Measurements from ENCODE around the gene CBLN2. TPM values are rescaled to one million over a fixed set of nuclear protein-coding genes. Genes with fewer than 3 reads are reported as not detected.

CBLN2 gene
- total and polyA plus RNA-seq, 2 experiments from 2014 or later, result not detected

DNA sequence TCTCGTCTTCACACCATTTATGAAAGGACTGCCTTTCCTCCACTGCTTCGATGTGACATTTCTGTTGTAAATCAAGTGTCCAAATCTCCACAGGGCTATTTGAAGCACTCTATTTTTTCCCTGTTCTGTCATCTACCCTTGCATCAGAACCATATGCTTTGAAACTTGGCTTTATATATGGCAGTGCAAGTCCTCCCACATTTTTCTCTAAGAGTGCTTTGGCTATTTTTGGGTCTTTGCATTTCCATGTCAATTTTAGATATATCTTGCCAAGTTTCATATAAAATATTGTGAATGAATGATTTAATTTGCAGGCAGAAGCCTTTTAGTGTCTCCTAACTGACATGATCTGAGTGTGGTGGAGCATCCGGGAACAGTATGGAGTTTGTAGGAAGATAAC is 37.8 kb upstream of the CBLN2 start (continued):
- TF ChIP-seq, protein P1, sequence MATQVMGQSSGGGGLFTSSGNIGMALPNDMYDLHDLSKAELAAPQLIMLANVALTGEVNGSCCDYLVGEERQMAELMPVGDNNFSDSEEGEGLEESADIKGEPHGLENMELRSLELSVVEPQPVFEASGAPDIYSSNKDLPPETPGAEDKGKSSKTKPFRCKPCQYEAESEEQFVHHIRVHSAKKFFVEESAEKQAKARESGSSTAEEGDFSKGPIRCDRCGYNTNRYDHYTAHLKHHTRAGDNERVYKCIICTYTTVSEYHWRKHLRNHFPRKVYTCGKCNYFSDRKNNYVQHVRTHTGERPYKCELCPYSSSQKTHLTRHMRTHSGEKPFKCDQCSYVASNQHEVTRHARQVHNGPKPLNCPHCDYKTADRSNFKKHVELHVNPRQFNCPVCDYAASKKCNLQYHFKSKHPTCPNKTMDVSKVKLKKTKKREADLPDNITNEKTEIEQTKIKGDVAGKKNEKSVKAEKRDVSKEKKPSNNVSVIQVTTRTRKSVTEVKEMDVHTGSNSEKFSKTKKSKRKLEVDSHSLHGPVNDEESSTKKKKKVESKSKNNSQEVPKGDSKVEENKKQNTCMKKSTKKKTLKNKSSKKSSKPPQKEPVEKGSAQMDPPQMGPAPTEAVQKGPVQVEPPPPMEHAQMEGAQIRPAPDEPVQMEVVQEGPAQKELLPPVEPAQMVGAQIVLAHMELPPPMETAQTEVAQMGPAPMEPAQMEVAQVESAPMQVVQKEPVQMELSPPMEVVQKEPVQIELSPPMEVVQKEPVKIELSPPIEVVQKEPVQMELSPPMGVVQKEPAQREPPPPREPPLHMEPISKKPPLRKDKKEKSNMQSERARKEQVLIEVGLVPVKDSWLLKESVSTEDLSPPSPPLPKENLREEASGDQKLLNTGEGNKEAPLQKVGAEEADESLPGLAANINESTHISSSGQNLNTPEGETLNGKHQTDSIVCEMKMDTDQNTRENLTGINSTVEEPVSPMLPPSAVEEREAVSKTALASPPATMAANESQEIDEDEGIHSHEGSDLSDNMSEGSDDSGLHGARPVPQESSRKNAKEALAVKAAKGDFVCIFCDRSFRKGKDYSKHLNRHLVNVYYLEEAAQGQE (IDR thresholded peaks at IDR 0.05; ENCODE audit: unreplicated experiment), result no peak
- TF ChIP-seq ZNF114 (CRISPR knock-in tag; IDR thresholded peaks at IDR 0.05) (no peak), JUNB (IDR thresholded peaks at IDR 0.05; ENCODE audit: unreplicated experiment) (no peak)

GRCh38 chr18:72572896-72573295 is 28.8 kb upstream of the CBLN2 start:
- H3K4me1 ChIP-seq (ENCODE audit: insufficient read depth), result no peaks in the 10 kb centered on the region
- no peak overlapping the region for H3K4me3 ChIP-seq
- H3K36me3 ChIP-seq (ENCODE audit: insufficient read depth), result no peaks in the 10 kb centered on the region; the same call in 1 of the 2 replicates
- H3K79me2 ChIP-seq (replicated peaks; ENCODE audit: insufficient read depth), result no peaks in the 10 kb centered on the region
- H3K9me3 Mint-ChIP-seq, result peaks cover 79% of the 10 kb centered on the region
- ATAC-seq (no peak), DNase-seq (ENCODE audit: low spot score) (no peak)
- H3K27me3 Mint-ChIP-seq (ENCODE audit: insufficient read depth, low read depth, poor library complexity), result no peaks in the 10 kb centered on the region
- TF ChIP-seq EZH2phosphoT487 (IDR thresholded peaks at IDR 0.05; ENCODE audit: unreplicated experiment) (no peak), JUNB (IDR thresholded peaks at IDR 0.05; ENCODE audit: unreplicated experiment) (no peak), EZH2 (IDR thresholded peaks at IDR 0.05; ENCODE audit: low read depth, unreplicated experiment) (no peak), NANOG (IDR thresholded peaks at IDR 0.05; ENCODE audit: borderline replicate concordance) (no peak), STAT1 (IDR thresholded peaks at IDR 0.05; ENCODE audit: unreplicated experiment) (no peak), ZNF331 (CRISPR knock-in tag; IDR thresholded peaks at IDR 0.05; ENCODE audit: low read depth) (no peak), ZNF114 (CRISPR knock-in tag; IDR thresholded peaks at IDR 0.05) (no peak), CREB1 (CRISPR knock-in tag; IDR thresholded peaks at IDR 0.05; ENCODE audit: low read depth) (no peak)
- TF ChIP-seq, protein P2, sequence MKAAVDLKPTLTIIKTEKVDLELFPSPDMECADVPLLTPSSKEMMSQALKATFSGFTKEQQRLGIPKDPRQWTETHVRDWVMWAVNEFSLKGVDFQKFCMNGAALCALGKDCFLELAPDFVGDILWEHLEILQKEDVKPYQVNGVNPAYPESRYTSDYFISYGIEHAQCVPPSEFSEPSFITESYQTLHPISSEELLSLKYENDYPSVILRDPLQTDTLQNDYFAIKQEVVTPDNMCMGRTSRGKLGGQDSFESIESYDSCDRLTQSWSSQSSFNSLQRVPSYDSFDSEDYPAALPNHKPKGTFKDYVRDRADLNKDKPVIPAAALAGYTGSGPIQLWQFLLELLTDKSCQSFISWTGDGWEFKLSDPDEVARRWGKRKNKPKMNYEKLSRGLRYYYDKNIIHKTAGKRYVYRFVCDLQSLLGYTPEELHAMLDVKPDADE (IDR thresholded peaks at IDR 0.05), result no peak
- TF ChIP-seq, protein P3, sequence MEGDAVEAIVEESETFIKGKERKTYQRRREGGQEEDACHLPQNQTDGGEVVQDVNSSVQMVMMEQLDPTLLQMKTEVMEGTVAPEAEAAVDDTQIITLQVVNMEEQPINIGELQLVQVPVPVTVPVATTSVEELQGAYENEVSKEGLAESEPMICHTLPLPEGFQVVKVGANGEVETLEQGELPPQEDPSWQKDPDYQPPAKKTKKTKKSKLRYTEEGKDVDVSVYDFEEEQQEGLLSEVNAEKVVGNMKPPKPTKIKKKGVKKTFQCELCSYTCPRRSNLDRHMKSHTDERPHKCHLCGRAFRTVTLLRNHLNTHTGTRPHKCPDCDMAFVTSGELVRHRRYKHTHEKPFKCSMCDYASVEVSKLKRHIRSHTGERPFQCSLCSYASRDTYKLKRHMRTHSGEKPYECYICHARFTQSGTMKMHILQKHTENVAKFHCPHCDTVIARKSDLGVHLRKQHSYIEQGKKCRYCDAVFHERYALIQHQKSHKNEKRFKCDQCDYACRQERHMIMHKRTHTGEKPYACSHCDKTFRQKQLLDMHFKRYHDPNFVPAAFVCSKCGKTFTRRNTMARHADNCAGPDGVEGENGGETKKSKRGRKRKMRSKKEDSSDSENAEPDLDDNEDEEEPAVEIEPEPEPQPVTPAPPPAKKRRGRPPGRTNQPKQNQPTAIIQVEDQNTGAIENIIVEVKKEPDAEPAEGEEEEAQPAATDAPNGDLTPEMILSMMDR (conservative IDR thresholded peaks at IDR 0.05; ENCODE audit: low read depth in 2 of 2), result no peak
- TF ChIP-seq, protein P4, sequence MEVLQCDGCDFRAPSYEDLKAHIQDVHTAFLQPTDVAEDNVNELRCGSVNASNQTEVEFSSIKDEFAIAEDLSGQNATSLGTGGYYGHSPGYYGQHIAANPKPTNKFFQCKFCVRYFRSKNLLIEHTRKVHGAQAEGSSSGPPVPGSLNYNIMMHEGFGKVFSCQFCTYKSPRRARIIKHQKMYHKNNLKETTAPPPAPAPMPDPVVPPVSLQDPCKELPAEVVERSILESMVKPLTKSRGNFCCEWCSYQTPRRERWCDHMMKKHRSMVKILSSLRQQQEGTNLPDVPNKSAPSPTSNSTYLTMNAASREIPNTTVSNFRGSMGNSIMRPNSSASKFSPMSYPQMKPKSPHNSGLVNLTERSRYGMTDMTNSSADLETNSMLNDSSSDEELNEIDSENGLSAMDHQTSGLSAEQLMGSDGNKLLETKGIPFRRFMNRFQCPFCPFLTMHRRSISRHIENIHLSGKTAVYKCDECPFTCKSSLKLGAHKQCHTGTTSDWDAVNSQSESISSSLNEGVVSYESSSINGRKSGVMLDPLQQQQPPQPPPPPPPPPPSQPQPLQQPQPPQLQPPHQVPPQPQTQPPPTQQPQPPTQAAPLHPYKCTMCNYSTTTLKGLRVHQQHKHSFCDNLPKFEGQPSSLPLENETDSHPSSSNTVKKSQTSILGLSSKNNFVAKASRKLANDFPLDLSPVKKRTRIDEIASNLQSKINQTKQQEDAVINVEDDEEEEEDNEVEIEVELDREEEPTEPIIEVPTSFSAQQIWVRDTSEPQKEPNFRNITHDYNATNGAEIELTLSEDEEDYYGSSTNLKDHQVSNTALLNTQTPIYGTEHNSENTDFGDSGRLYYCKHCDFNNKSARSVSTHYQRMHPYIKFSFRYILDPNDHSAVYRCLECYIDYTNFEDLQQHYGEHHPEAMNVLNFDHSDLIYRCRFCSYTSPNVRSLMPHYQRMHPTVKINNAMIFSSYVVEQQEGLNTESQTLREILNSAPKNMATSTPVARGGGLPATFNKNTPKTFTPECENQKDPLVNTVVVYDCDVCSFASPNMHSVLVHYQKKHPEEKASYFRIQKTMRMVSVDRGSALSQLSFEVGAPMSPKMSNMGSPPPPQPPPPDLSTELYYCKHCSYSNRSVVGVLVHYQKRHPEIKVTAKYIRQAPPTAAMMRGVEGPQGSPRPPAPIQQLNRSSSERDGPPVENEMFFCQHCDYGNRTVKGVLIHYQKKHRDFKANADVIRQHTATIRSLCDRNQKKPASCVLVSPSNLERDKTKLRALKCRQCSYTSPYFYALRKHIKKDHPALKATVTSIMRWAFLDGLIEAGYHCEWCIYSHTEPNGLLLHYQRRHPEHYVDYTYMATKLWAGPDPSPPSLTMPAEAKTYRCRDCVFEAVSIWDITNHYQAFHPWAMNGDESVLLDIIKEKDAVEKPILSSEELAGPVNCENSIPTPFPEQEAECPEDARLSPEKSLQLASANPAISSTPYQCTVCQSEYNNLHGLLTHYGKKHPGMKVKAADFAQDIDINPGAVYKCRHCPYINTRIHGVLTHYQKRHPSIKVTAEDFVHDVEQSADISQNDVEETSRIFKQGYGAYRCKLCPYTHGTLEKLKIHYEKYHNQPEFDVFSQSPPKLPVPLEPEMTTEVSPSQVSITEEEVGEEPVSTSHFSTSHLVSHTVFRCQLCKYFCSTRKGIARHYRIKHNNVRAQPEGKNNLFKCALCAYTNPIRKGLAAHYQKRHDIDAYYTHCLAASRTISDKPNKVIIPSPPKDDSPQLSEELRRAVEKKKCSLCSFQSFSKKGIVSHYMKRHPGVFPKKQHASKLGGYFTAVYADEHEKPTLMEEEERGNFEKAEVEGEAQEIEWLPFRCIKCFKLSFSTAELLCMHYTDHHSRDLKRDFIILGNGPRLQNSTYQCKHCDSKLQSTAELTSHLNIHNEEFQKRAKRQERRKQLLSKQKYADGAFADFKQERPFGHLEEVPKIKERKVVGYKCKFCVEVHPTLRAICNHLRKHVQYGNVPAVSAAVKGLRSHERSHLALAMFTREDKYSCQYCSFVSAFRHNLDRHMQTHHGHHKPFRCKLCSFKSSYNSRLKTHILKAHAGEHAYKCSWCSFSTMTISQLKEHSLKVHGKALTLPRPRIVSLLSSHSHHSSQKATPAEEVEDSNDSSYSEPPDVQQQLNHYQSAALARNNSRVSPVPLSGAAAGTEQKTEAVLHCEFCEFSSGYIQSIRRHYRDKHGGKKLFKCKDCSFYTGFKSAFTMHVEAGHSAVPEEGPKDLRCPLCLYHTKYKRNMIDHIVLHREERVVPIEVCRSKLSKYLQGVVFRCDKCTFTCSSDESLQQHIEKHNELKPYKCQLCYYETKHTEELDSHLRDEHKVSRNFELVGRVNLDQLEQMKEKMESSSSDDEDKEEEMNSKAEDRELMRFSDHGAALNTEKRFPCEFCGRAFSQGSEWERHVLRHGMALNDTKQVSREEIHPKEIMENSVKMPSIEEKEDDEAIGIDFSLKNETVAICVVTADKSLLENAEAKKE (CRISPR knock-in tag; IDR thresholded peaks at IDR 0.05), result no peak
- H3K4me2 ChIP-seq, result no peak overlapping the region
- peaks cover 21% of the 10 kb centered on the region for H3K36me3 Mint-ChIP-seq (ENCODE audit: low read depth)
- H4K20me1 ChIP-seq (replicated peaks; ENCODE audit: insufficient read depth), result no peaks in the 10 kb centered on the region
- no peak overlapping the region for H2AFZ ChIP-seq
- H3K27ac ChIP-seq (ENCODE audit: low read depth), result no peak overlapping the region
- no peaks in the 10 kb centered on the region for H3K4me1 Mint-ChIP-seq
- H3K9me2 ChIP-seq (ENCODE audit: insufficient read depth), result no peaks in the 10 kb centered on the region
- H3K27ac Mint-ChIP-seq, result no peak overlapping the region
- H3K27me3 ChIP-seq (ENCODE audit: insufficient read depth), result no peaks in the 10 kb centered on the region
- H3K4me3 Mint-ChIP-seq, result no peak overlapping the region
- H3F3A ChIP-seq (replicated peaks; ENCODE audit: low read depth), result no peaks in the 10 kb centered on the region

Data from GM23338 (cell line).